Neural crest cell (in vitro differentiated cells): ENCODE measurements around the gene QRFP. TPM values are rescaled to one million over a fixed set of nuclear protein-coding genes. Genes with fewer than 3 reads are reported as not detected.

ENCODE experiments used
- DNase-seq: peaks from one replicate; pipeline ENCODE4 v3.0.0; 2021; ENCODE audit warnings: low read depth, mixed read lengths, low spot score
- H3K27ac Mint-ChIP-seq: one replicate; pipeline ENCODE4 v1.8.0; 2021; ENCODE audit warnings: mild to moderate bottlenecking, mixed read lengths; ENCODE audit not compliant: unreplicated experiment
- H3K27me3 Mint-ChIP-seq: 2 replicates; pipeline ENCODE4 v1.8.0; 2021; ENCODE audit warnings: low read depth, mild to moderate bottlenecking, mixed read lengths
- H3K36me3 Mint-ChIP-seq: 2 replicates; pipeline ENCODE4 v1.8.0; 2021; ENCODE audit warnings: low read depth, mild to moderate bottlenecking, mixed read lengths
- H3K4me1 Mint-ChIP-seq: 2 replicates; pipeline ENCODE4 v1.8.0; 2021; ENCODE audit warnings: mixed read lengths
- H3K4me3 Mint-ChIP-seq: one replicate; pipeline ENCODE4 v1.8.0; 2021; ENCODE audit warnings: mild to moderate bottlenecking, mixed read lengths
- H3K9me3 Mint-ChIP-seq: 2 replicates; pipeline ENCODE4 v1.8.0; 2021; ENCODE audit warnings: mixed read lengths
- total RNA-seq: library from RNA; stranded (reverse); gene quantifications from 2 replicates; pipeline ENCODE4 v1.2.1, GENCODE V29; 2021
- TF ChIP-seq, protein P1 (sequence below): fragments of 200-600 bp; sonication (generic); conservative IDR thresholded peaks from 2 replicates; pipeline ENCODE4 v1.5.0; 2021; ENCODE audit warnings: antibody characterized with exemption, mild to moderate bottlenecking

Gene QRFP
- total RNA-seq, 1 donor from 2014 or later = not detected

DNA sequence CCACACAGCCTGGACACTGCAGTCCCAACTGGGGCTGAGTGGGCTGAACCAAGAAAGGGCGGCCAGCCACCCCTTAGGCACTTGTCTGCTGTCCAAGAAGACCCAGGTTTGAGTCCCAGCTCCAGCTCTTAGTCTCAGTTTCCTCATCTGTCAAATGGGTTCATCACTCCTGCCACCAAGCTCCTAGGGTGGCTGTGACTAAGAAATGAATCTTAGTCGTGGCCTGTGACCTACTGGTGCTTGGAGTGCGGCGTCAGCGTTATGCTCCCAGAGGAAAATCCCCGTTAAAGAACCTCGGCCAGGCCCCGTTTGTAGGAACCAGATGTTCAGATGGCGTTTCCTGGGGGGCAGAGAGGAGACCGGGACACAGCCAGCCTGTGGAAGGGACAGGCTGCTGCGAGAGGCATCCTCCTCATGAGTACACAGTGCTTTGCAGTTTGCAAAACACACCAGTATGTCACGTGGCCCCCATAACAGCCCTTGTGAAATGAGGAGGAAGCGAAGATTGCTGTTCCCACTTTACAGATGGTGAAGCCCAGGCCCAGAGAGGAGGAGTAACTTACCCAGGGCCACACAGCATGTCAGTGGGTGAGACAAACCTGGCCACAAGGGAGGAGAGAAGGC, 39.1 kb upstream of the QRFP start:
- Mint-ChIP-seq H3K4me3 (peak overlapping the region; percentile 27), H3K36me3 (no peaks in the 10 kb centered on the region), H3K27me3 (peaks cover 69% of the 10 kb centered on the region), H3K27ac (no peak overlapping the region), H3K4me1 (peaks cover 18% of the 10 kb centered on the region), H3K9me3 (no peaks in the 10 kb centered on the region)
- TF ChIP-seq, protein P1, sequence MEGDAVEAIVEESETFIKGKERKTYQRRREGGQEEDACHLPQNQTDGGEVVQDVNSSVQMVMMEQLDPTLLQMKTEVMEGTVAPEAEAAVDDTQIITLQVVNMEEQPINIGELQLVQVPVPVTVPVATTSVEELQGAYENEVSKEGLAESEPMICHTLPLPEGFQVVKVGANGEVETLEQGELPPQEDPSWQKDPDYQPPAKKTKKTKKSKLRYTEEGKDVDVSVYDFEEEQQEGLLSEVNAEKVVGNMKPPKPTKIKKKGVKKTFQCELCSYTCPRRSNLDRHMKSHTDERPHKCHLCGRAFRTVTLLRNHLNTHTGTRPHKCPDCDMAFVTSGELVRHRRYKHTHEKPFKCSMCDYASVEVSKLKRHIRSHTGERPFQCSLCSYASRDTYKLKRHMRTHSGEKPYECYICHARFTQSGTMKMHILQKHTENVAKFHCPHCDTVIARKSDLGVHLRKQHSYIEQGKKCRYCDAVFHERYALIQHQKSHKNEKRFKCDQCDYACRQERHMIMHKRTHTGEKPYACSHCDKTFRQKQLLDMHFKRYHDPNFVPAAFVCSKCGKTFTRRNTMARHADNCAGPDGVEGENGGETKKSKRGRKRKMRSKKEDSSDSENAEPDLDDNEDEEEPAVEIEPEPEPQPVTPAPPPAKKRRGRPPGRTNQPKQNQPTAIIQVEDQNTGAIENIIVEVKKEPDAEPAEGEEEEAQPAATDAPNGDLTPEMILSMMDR = no peak
- no peak for DNase-seq

DNA sequence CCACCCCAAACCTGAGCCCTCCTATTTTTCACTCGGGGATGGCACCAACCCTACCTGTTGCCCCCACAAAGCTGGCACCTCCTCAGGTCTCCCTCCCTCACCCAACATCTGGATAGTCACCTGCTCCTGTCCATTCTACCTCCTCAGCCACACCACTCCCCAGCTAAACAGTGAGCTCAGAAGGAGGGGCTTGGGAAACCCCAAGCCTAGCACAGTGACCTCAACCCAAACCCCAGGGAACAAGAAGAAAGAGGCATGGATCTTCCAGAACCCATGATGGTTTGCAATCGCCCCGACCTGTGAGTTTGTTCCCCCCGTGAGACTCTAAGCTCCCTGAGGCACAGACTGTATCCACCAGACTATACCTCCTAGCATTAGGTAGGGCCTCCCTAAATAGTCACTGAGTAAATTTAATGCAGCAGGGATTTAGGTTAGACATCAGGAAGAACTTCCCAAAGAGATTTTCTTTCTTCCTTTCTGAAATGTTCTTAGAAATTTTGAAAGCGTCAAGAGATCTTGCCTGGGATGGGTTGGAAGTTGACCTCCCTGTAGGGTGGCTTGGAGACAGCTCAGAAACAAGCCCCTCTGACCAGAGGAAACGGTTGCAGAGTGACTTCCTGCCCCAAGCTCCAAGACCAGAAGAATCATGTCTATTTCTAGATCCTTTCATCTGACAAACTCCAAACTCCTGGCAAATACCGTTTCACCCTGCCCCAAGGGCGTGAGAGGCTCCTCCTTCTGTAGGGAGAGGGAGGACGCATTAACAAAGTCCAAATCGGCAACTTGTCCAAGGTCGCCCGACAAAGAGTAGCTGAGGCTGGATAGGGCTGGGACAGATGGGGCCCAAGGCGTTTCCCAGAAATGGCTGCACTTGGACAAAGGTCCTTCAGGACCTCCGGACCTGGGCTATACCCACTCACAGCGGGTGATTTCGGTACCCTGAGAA, 38.4 kb upstream of the QRFP start:
- Mint-ChIP-seq H3K4me3 (no peak overlapping the region), H3K4me1 (peaks cover 18% of the 10 kb centered on the region), H3K27ac (no peak overlapping the region), H3K36me3 (no peaks in the 10 kb centered on the region), H3K27me3 (peaks cover 61% of the 10 kb centered on the region), H3K9me3 (no peaks in the 10 kb centered on the region)
- TF ChIP-seq, protein P1 = no peak
- DNase-seq = no peak

DNA sequence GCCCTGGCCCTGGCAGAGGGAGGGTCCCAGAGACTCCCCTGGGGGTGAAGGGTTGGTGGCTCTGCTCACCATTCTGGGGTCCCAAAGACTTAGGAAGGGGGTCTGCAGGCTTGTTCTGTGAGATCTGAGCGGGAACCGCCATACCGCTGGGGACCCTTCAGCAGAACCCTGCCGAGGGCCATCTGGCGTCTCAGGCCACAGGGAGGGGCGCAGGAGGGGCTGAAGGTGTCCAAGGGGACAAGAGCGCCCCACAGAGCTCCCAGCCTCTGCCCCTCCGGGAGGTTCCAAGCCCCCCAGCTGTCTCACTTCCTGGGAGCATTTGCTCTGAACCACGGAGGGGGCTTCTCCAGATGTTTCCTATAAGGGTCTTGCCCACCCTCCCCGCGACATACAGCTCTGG, 37.6 kb upstream of the QRFP start:
- Mint-ChIP-seq H3K4me3 (no peak overlapping the region), H3K9me3 (no peaks in the 10 kb centered on the region), H3K4me1 (peaks cover 18% of the 10 kb centered on the region), H3K27me3 (peaks cover 56% of the 10 kb centered on the region), H3K36me3 (no peaks in the 10 kb centered on the region), H3K27ac (no peak overlapping the region)
- TF ChIP-seq, protein P1 = no peak
- DNase-seq = no peak

DNA sequence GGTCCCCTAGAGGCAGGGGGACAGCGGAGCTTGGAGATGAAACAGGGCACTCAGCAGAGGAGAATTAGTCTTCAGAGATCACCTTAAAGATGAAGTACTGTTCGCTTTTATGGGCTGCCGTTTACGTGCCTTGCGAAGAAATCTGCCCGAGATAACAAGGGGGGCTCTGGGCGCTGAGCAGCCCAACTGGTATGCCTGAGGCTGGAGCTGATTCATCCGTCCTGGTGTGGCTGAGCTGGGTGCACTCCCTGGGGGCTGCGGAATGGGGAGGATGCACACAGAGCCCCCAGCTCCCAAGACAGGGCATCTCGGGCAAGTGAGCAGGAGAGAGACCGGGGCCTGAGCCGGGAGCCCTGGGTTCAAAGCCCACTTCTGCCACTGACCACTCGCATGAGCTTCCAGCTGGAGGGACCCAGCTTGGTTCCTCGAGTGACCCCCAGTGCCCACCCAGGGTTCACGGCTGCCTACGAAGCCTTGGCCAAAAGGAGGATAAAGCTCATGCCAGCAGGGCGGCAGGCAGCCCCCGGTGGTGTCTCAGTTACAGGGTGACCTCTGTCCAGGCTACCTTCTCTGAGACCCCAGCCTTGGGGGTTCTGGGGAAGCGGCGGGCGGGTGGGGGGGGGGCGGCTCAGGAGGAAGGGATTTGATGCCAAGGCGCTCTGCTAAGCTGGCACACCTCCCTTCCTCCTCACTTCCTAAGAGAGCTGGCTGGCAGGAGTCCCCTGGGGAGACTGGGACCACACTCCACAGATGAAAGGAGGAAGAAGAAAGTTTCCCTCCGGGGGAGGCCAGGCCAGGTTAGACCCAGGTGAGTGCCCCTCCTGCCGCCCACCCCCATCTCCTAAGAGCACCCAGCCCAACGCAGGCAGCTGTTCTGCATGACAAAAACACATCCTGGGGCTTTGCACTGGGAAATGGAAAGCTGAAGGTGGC, 36.8 kb upstream of the QRFP start:
- Mint-ChIP-seq H3K27me3 (peaks cover 53% of the 10 kb centered on the region), H3K4me3 (no peak overlapping the region), H3K36me3 (no peaks in the 10 kb centered on the region), H3K9me3 (no peaks in the 10 kb centered on the region), H3K27ac (no peak overlapping the region), H3K4me1 (peaks cover 14% of the 10 kb centered on the region)
- TF ChIP-seq, protein P1 = no peak
- DNase-seq = no peak
